GM21723 (cell line): ENCODE measurements around the gene C1QTNF9B.
A peak's percentile ranks its signal among the peaks of the same experiment; 100 is the strongest.
"Not testable (repeated sequence)": the region's sequence is repeated elsewhere in the genome, so short reads cannot be mapped to it uniquely, and the experiment has no call there.

Experiments
- ATAC-seq: cut with Tn5 transposase; IDR thresholded peaks from one replicate; pipeline ENCODE4 v1.9.1; 2021; ENCODE audit warnings: mild to moderate bottlenecking, moderate library complexity; ENCODE audit not compliant: unreplicated experiment

The C1QTNF9B gene

GRCh38 chr13:23894746-23895145 is 2.6 kb downstream of the C1QTNF9B start:
- not testable (repeated sequence) for ATAC-seq

DNA sequence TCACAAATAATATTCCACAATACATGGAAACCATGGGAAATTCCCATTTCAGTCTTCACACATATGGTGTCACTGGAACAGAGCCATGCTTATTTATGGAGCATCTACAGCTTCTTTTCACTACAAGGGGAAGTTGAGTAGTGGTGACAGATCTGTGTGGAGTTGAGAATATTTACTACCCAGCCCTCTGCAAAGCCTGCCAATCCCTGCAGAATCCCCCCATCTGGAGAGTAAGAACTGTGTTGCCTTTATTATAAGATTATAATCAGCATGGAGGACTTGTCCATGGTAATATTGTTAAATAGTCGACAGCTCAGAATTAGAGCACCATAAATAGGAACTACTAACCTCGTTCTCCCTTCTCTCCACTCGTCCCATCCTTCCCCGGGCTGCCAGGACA is 3.5 kb downstream of the C1QTNF9B start:
- not testable (repeated sequence) for ATAC-seq

DNA sequence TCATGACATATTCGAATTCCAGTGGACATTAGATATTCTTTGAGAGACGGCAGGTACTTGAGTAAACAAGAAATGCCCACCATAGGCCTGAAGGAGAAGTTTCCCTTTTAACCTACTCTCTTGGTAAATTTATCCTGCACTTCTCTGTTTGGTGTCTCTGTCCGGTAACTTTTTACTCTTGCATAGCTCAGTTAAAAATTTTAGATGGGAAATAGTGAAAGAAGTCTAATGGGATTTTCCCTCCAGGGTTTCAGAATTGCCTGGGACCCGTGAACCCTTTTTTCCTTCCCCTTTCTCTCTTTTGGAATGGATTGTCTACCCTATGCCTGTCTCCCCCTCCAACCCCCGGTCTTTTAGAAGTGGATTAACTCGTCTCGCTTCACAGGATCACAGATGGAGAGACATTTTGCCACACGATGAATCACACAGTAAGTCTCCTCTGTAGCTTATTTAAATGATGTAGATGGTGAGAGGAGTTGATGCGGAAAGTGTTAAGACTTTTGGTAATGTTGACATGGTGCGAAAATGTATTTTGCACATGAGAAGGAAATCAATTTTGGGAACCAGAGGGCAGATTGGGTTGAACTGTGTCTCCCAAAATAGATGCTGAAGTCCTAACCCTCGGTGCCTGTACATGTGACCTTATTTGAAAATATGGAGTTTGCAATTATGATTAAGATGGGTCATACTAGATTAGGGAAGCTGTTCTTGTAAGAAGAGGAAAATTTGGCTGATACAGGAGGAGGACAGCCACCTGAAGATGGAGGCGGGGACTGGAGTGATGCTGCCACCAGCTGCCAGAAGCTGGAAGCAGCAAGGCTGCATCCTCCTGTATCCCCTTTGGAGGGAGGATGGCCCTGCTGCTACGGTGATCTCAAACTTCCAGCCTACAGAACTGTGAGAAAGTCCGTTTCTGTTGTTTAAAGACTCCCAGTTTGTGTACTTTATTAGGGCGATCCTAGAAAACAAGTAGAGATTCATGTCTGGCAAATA is 7.4 kb downstream of the C1QTNF9B start:
- ATAC-seq: peak; percentile 24

GRCh38 chr13:23888658-23889614 is 8.4 kb downstream of the C1QTNF9B start, which contains the start of gene MIPEP:
Gene MIPEP, minus strand, starts transcription at chr13:23889400. Its CDS starts 80 bp downstream, at chr13:23889320.
- peak; percentile 91 for ATAC-seq

- not testable (repeated sequence) for ATAC-seq
Measured at GRCh38 chr13:23884361-23884760, 12.9 kb downstream of the C1QTNF9B start.

DNA sequence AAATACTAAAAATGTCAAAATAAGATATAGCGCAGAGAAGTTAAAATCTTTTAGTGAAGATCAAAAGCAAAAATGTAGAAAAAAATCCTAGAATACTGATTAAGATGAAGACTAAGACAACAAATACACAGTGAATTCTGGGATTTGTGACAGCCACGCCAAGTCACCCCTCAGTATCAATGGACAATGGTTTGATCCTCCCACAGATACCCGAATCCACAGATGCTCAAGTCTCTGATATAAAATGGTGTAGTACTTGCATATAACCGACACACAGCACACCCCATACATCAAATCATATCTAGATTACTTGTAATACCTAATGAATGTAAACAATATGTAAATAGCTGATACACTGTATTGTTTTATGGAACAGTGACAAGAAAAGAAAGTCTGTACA is 14.0 kb downstream of the C1QTNF9B start:
- no peak for ATAC-seq

DNA sequence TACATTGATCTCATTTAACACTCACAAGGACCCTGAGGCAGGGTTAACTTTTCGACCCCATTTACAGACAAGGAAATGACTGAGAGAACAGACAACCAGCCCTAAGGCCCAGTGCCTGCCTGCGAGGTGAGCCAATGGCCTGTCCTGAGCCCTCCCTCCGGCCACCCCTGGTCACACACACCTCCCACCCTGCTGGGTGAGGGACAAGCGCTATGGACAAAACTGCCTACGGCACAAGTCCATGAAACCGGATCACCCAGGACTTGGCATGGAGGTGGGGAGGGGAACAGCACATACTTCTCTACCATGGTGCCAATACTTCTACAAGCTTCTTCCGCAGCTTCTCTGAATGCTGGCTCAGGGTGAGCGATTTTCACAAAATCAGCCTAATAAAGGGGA is 15.9 kb downstream of the C1QTNF9B start:
- not testable (repeated sequence) for ATAC-seq

DNA sequence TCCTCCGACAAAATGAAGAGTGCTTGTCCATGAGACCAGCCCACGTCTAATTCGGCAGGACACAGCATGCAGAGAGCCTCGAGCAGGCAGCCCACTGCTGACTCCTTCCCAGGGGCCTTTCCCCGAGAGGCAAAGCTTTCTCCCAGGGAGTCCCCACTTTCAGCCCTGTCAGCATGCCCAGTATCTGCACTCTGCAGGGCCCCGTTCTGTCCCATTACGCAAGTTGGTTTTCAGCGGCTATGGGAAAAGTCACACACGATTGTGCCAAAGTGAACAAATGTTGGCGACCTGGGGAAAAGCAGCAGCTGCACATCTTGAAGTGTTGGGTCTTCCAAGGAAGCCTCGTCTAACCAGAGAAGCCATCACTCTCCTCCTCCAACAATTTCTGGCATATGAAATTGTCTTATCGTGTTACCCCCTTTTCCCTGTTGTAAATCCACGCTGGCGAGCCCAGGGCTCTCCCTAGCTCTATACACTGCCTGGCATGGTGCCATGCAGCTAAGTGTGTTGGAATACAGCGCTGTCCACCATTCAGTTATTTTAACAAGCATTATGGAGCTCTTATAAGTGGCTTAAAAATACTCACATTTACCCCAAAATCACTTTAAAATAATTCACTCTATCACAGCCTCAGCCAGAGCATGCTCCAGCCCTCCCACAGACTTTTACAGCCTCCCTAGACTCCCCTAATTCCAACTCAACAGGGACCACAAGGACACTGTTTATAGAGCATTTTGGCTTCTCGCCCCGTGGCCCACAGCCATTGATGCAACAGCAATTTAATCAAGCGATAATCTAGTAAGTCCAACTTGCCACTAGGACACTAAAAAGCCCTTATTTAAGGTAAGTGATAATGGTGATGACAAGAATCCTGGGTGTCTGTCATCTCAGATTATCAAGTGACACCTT is 16.6 kb downstream of the C1QTNF9B start:
- ATAC-seq: not testable (repeated sequence)

DNA sequence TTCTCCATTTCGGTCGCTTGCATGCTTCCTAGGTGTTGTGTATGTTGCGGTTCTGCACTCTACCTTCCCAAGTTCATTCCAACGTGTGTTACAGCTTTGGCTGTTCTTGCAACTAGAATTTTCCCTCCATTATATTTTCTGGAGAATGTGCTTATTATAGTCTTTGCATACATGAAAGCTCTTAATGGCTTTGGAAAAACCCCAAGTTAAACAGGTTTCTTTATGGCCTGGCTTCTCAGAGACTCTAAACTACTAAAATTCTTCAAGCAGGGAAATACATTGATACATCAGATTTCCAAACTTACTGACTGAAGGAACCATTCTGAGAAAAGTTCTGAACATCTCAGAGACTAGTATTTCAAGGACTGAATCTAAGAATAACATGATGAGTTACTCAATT is 20.0 kb downstream of the C1QTNF9B start:
- ATAC-seq: no peak

DNA sequence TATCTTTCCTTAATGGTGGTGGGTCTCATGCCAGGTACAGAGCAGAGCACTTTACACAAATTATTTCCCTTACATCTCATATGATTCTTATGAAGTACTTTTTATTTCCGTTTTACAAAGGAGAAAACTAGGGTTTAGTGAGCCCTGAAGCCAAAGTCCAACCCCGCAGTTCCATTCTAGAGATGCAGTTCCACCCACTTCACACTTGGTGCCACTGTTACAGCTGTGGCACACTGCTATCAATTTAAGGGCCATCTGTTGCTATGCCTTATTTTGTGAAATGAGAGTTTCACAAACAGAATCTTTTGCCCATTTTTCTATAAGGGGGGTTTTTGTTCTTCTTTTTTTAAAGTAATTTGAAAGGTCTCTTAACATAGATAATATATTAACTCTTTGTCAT is 21.0 kb downstream of the C1QTNF9B start:
- ATAC-seq: no peak

DNA sequence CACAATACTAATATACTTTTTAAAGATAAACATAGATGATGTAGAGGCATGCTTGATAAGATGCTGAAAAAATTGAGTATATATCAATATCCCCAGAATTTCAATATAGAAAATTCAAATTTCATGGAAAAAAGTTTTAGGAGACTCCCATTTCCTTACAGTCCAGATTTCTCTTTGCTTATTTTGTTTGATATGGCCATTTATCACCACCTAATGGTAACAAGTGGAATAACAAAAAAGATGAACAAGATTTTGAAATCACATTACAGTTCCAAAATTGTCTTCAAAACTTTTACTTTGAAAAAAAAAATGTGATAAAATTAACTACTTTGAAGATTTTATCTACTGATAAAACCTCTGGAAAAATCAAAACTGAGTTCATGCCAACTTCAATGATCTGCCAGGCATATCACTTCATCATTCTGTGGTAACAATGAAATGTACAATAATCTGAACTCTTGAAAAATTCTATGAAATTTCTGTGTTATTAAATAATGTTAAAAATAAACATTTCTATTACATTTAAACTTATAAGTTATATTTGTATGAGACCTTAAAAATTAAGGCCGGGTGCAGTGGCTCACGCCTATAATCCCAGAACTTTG is 25.6 kb downstream of the C1QTNF9B start:
- ATAC-seq: no peak

DNA sequence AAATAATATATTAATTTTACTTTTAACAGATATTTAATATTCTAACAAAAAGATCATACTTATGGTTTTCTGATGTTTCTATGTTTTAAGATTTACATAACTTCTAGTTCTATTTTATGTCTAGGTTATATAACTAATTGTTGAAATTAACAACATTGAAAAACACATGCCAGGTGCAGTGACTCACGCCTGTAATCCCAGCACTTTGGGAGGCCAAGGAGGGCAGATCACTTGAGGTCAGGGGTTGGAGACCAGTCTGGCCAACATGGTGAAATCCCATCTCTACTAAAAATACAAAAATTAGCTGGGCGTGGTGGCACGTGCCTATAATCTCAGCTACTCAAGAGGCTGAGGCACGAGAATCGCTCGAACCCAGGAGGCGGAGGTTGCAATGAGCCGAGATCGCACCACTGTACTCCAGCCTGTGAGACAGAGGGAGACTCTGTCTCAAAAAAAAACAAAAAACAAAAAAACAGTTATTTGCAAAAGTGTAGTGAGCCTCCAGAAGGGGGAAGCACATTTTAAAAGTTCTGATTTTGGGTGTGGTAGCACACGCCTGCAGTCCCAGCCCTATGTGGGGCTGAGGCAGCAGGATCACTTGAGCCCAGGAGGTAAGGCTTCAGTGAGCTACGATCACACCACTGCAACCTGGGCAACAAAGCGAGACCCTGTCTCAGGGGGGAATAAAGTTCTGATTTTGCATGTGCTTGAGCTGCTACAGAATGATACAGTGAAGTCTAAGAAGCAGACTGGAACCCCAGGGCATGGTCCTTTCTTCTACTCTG is 26.8 kb downstream of the C1QTNF9B start:
- no peak for ATAC-seq

DNA sequence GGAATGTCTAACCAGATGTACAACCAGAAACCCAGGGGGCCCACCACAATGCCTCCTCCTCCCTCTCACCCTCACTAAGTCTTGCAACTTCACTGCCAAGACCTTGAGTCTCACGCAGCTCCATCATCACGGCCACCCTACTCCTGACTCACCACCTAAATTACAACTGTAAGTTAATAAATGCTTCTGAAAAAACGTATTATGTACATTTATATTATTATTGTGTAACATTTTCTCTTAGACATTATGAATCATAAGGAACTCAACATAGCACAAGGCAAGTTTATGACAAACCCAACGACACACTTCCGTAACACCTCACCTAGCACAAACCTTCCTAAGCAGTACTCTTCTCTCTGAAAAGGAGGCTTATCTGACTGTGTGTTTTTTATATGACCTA is 28.8 kb downstream of the C1QTNF9B start:
- no peak for ATAC-seq

- no peak for ATAC-seq
Measured at GRCh38 chr13:23867027-23867491, 30.2 kb downstream of the C1QTNF9B start.

DNA sequence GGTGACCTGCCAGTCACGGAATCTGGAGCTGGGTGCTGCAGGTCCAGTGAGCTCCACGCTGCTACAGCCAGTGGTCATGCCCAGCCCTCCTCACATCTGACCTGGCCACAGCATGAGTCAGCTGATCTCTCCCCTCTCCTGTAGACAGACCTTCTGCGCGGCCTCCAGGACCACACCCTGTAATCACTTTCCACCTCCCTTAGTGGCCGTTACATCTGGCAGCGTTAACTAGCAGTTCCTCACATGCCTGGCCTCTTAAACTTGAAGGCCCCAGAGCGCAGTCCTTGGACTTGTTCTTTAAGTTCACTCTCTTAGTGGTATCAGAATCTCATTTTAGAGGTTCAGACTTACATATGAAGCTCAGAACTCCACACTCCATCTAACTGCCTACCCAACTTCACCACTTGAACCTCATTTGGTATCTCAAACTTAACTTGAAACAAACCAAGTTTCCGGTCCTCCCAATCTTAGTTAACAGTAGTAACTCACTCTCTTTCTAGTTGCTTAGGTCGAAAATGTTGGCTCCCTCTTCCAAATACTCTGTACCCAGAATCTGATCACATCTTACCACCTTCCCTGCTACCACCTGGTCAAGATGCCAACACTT is 30.8 kb downstream of the C1QTNF9B start:
- no peak for ATAC-seq

GRCh38 chr13:23865906-23866305 is 31.4 kb downstream of the C1QTNF9B start:
- no peak for ATAC-seq

DNA sequence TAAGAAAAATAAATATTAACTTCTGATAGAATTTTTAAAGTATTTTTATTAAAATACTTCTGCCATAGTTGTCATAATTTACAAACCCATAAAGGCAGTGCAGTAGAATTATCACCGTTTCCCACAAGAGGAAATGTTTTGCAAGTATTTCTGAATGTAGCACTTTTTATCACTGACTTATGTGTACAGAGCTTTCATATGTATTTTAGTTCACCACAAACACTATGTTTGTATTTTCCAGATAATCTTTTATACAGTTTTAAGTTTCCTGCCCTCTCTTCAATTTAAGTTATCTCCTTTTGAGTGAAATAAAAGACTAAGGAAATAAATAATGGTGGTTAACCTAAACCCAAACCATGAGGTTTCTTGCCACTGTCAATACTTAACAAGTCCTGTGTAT is 32.3 kb downstream of the C1QTNF9B start:
- ATAC-seq: no peak

- ATAC-seq: no peak
Measured at GRCh38 chr13:23861310-23861709, 36.0 kb downstream of the C1QTNF9B start.

DNA sequence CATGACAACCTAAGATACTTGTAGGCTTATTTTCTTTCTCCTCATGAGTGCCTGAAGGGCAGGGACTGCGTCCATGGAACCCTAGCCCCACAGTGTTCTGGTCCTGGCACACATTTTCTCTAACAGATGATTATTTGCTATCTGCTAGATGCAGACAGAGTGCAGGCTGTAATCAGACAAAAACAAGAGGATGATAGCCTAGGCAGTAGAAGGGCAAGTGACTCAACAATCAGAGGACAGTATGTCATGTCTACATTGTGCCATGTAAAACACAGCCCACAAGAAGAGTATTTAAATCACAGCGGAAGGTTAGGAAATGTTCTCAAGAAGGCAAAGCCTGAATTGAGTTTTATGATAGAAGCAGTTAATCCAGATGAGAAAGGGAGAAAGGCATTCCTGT is 37.4 kb downstream of the C1QTNF9B start:
- no peak for ATAC-seq
